GM18508 (cell line): ENCODE data around the gene EFHD2.
"Not testable (repeated sequence)": the region's sequence is repeated elsewhere in the genome, so short reads cannot be mapped to it uniquely, and the experiment has no call there.

Experiments
- ATAC-seq: cut with Tn5 transposase; IDR thresholded peaks from one replicate; pipeline ENCODE4 v1.9.1; 2021; ENCODE audit warnings: moderate number of reproducible peaks; ENCODE audit not compliant: insufficient read depth, unreplicated experiment

The EFHD2 gene

DNA sequence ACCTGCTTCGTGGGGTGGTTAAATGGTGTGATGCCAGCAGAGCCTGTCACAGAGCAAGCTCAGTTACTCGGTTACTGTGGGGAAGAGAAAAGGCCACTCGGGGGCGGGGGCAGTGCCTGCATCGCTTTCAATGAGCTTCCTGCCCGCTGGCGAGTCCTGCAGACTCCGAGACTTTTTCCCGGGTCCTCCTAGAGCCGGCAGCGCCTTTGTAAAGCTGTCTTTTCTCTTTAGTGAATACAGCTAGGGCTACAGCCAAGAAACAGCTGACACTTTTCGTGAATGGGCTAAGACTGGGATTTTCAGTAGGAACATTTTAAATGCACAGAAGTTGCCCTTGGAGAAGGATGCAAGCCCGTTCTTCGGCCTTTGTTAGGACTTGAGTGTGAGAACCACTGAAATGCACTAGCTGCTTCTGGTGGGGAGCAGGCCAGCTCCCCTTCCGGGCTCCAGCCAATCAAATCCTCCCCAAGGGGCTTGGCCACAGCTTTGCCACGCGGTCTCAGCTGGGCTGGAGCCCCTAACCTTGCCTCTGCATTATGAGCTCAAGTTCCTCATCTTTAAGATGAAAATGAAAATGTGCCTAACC, 23.4 kb upstream of the EFHD2 start:
- ATAC-seq: no peak

DNA sequence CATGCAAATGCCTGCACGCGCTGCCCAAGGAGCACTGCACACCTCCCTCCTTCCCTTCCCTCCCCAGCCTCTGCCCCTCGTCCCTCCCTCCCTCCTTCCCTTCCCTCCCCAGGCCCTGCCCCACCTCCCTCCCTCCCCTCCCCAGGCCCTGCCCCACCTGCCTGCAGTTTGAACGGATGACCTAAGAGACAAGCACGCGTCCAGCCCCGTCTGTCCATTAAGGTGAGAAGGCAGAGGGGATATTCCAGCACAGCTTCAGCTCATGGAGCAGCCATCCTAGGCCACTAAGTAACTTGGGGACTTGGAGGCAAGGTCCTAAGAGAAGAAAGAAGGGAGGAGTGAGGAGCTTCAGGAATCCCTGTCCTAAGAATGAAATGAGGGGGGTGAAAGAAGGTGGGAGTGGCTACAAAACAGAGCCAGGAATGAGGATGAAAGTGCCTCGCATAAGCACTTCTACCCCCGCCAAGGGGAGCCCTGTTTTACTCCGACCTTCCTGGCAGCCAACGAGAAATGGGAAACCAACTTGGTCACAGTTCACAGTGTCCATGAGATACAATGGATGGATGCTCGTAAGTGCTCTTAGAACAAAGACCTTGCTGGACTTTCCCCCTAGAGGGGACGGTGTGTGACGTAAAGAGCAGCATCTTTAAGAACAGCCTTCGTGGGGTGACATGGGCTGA, 21.3 kb upstream of the EFHD2 start:
- ATAC-seq: no peak

DNA sequence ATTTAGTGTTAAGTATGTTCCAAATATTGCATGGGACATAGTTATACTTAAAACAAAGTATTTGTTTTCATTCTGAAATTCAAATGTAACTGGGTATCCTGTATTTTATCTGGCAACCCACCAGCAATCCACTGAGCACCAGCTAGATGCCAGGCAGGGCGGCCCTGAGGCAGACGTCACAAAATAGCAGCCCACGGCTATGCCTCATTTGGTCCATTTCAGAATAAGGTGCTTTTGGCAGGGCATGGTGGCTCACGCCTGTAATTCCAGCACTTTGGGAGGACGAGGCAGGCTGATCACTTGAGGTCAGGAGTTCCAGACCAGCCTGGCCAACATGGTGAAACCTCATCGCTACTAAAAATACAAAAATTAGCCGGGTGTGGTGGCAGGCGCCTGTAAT, 19.9 kb upstream of the EFHD2 start:
- not testable (repeated sequence) for ATAC-seq

- no peak for ATAC-seq
These were observed 19.0 kb upstream of the EFHD2 start for GRCh38 chr1:15390667-15391066.

GRCh38 chr1:15391366-15391765, 18.3 kb upstream of the EFHD2 start:
- no peak for ATAC-seq

DNA sequence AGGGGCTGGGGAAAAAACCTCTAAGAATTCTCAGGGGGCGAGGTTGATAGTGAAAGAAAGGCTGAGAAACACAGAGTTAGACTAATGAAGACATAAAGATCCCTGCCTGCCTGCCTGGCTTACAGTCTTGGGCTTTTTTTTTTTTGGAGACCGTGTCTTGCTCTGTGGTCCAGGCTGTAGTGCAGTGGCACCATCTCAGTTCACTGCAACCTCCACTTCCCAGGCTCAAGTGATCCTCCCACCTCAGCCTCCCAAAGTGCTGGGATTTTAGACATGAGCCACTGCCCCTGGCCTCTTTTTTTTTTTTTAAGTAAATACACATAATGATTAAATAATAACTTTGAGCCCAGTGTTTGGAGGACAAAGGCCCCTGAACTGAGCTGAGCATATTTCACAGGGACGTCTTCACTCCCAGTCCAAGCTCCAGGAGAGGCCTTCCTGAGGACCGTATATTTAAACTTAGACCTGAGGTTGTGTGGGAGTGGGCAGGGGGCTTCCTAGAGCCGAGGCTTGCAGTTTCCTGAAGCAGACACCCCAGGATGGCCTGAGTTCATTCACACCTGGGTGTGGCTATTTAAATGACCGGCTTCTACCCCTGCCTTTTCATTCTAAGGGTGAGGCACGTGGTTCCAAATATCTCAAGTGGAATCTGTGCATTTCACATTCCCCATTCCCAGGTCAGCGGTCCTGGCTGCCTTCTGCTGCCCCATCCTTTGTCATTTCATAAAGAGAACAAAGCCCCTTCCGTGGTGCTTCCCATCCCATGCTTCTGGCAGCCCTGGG, 16.0 kb upstream of the EFHD2 start:
- no peak for ATAC-seq

DNA sequence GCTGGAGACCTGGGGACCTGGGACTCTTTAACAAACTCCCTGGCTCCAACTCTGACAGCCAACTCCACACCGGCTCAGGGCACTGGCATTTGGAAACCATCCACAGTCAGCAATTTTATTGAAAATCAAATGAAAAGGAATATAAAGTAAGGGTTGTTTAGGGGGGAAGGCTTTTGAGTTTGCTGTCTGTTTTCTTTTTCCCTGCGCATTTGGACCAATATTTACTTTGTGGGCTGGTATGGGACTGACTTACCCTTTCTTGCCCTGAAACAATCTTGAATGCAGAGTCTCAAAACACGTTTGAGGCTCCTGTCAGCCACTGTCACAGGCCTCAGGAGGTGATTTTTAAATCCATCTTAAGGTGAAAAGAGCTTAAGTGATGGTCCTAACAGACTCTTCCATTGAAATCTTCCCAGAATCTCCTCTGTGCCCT, 15.4 kb upstream of the EFHD2 start:
- no peak for ATAC-seq

- ATAC-seq: no peak
These were observed 12.5 kb upstream of the EFHD2 start for GRCh38 chr1:15397236-15397635.

DNA sequence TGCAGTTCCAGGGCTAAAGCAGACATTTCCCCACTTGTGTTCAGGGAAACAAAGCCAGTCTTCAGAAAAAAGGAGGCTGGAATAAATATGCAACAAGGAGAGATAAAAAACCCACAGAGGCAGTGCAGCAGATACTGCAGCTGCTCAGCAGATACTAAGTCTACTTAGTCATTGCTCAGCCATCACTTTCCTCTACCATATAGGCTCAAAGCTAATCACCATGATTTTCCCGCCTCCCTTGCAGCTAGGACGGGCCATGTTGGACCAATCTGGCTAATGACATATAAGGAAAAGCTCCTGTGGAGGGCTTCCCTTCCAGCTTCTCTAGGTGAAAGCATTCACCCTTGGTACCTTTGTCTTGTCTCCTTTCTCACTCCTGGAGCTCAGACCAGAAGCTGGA, 10.0 kb upstream of the EFHD2 start:
- no peak for ATAC-seq

GRCh38 chr1:15400627-15401026, 9.1 kb upstream of the EFHD2 start:
- ATAC-seq: no peak

DNA sequence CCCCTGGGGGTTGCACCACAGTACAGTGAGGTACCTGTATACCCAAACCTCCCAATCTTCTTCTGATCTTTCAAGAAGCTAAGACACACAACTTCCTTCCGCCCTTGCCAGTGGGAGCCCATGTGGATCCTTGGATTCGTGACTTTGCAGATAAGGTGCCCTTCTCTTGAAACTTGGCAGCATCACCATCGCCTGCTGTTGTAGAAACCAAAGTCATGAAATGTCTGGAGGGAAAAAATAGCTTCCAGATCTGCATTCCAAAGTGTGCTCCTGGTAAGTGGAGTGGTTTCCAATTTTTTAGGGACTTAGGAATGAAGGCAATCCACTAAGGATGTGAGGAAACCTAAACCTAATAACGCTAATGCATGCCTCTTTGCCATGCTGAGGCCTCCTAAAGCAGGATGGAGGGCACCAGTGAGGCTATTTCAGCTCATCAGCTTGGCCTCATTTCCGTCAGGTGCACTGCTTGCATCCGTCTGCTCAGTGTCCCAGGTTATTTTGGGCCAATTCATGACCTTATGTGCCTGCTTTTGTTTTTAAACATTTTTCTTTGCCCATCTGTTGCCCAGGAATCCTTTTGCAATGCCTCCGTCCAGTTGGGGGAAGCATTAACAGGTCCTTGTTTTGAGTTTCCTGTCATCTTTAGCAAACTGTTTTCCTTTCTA, 8.2 kb upstream of the EFHD2 start:
- ATAC-seq: no peak

GRCh38 chr1:15402809-15403450, 6.8 kb upstream of the EFHD2 start:
- ATAC-seq: no peak

GRCh38 chr1:15403962-15404580, 5.6 kb upstream of the EFHD2 start:
- ATAC-seq: no peak

DNA sequence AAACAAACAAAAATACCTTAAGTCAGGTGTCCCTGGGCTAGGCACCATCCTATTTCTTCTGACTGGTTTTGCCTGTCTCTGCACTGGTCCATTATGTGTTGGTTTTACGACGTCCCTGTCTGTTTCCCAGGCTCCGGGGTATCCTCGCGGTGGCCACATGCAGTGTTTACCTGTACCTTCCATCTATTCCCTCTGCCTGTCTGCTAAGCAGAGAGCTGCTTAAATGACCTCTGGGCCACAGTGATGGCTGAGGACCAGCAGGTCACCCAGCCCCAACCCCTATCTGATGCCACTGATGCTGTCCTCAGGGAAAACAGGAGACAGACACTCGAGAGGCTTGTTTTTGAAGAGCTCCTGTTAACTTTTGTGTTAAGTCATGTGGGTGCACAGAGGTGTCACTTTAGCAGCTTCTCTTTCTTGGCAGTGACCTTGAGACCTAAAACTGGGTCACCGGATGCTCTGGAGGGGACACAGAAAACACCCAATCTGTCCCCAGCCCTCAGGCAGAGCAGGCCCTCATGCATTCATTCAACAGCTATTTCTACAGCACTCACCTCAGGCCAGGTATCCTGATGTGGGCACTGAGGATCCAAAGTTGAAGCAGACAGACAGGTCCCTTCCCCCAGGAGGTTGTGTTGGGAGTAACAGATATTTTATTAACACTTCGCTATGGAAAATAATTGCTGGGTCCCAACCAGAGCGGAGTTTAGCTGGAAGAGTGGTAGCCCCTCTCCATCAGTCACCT, 4.4 kb upstream of the EFHD2 start:
- ATAC-seq: no peak

DNA sequence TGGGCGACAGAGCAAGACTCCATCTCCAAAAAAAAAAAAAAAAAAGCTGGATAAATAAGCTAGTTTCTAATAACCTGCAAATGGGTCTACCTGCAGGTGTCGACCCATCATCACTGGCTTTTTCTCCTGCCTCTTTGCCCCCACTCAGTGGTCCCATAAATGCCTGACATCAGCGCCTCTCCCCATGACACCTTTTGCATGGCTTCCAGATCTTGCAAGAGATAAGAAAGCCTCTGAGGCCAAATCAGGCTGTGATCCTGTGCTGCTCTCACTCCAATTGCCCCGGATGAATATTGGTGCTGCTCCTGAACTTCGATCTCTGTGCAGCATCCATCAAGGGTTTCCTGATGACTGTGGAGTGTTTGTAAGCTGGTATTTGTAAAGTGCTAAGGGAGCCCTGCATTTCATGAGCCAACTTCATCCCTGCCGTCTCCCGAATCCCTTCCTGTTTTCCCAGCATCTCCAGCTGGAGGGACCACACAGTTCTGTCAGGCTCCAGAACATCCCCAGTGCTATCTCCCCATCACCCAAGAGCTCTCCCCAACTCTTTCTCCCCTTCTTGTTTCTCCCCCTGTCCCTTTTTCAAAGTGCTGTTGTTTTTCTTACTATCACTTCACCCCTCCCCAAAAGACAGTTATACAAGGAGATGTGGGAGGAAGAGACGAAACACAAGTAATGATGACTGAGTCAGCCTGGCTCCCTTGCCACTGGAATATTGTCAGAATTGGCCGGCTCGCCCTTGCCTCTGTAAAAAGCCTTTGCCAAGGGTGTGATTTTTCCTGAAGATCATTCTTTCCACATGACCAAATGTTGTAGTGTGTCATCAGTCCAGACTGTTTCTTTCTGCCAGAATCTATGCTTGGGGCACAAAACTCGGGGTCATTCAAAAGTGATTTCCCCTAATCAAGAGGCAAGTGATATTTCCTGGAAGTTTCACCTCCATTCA, 2.8 kb upstream of the EFHD2 start:
- ATAC-seq: no peak

DNA sequence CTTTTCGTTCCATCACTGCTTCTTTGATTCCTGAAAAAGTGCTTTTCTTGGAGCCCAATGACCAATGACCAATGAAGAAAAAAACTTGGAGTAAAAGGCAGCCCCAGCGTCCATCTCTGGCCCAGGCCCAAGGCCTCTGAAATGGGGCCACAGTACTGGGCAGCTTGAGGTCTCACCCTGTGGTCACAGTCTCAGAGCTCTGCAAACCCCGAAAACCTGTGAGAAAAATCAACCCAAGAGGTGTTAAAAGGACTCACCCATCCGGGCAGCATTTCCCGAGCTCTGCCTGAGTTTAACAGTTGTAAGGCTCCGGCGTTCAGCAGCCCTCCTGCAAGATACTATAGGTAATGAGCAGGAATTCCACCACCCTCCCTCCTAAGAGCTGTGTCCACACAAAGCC, 2.1 kb upstream of the EFHD2 start:
- no peak for ATAC-seq

GRCh38 chr1:15408890-15409387, 749 bp upstream of the EFHD2 start:
- no peak for ATAC-seq

- no peak for ATAC-seq
These were observed 665 bp downstream of the EFHD2 start for GRCh38 chr1:15410223-15410883.
